Measurements from ENCODE around the gene TMEM209.

The TMEM209 gene

GRCh38 chr7:130196476-130196875 lies 8.7 kb downstream of the TMEM209 start (continued):
- no peak for TF ChIP-seq ZNF560 (tag by site-specific recombination; IDR thresholded peaks at IDR 0.05; ENCODE audit: borderline replicate concordance)
- TF ChIP-seq KLF8 (tag by site-specific recombination; IDR thresholded peaks at IDR 0.05): no peak
- TF ChIP-seq, protein P1, sequence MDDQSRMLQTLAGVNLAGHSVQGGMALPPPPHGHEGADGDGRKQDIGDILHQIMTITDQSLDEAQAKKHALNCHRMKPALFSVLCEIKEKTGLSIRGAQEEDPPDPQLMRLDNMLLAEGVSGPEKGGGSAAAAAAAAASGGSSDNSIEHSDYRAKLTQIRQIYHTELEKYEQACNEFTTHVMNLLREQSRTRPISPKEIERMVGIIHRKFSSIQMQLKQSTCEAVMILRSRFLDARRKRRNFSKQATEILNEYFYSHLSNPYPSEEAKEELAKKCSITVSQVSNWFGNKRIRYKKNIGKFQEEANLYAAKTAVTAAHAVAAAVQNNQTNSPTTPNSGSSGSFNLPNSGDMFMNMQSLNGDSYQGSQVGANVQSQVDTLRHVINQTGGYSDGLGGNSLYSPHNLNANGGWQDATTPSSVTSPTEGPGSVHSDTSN (CRISPR knock-in tag; IDR thresholded peaks at IDR 0.05): no peak
- TF ChIP-seq ZNF843 (tag by site-specific recombination; IDR thresholded peaks at IDR 0.05): no peak

- TF ChIP-seq, protein P2, sequence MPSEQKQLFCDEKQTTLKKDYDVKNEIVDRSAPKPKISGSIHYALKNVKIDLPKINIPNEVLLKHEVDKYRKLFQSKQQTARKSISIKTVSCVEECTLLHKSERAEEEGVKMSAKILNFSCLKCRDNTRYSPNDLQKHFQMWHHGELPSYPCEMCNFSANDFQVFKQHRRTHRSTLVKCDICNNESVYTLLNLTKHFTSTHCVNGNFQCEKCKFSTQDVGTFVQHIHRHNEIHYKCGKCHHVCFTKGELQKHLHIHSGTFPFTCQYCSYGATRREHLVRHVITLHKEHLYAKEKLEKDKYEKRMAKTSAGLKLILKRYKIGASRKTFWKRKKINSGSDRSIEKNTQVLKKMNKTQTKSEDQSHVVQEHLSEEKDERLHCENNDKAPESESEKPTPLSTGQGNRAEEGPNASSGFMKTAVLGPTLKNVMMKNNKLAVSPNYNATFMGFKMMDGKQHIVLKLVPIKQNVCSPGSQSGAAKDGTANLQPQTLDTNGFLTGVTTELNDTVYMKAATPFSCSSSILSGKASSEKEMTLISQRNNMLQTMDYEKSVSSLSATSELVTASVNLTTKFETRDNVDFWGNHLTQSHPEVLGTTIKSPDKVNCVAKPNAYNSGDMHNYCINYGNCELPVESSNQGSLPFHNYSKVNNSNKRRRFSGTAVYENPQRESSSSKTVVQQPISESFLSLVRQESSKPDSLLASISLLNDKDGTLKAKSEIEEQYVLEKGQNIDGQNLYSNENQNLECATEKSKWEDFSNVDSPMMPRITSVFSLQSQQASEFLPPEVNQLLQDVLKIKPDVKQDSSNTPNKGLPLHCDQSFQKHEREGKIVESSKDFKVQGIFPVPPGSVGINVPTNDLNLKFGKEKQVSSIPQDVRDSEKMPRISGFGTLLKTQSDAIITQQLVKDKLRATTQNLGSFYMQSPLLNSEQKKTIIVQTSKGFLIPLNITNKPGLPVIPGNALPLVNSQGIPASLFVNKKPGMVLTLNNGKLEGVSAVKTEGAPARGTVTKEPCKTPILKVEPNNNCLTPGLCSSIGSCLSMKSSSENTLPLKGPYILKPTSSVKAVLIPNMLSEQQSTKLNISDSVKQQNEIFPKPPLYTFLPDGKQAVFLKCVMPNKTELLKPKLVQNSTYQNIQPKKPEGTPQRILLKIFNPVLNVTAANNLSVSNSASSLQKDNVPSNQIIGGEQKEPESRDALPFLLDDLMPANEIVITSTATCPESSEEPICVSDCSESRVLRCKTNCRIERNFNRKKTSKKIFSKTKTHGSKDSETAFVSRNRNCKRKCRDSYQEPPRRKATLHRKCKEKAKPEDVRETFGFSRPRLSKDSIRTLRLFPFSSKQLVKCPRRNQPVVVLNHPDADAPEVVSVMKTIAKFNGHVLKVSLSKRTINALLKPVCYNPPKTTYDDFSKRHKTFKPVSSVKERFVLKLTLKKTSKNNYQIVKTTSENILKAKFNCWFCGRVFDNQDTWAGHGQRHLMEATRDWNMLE (tag by site-specific recombination; conservative IDR thresholded peaks at IDR 0.05; ENCODE audit: low read depth): no peak
- TF ChIP-seq ZNF549 (tag by site-specific recombination; IDR thresholded peaks at IDR 0.05) (no peak), ZNF266 (tag by site-specific recombination; IDR thresholded peaks at IDR 0.05; ENCODE audit: low read depth) (no peak), ZNF677 (tag by site-specific recombination; IDR thresholded peaks at IDR 0.05) (no peak), GLI4 (tag by site-specific recombination; IDR thresholded peaks at IDR 0.05) (no peak), ZBTB8A (tag by site-specific recombination; IDR thresholded peaks at IDR 0.05) (no peak), REPIN1 (tag by site-specific recombination; IDR thresholded peaks at IDR 0.05; ENCODE audit: low read depth) (no peak), KLF10 (tag by site-specific recombination; IDR thresholded peaks at IDR 0.05) (no peak), ZNF785 (tag by site-specific recombination; IDR thresholded peaks at IDR 0.05) (no peak), BCL6B (tag by site-specific recombination; IDR thresholded peaks at IDR 0.05) (no peak), ZNF366 (tag by site-specific recombination; conservative IDR thresholded peaks at IDR 0.05) (no peak), ZIC2 (tag by site-specific recombination; IDR thresholded peaks at IDR 0.05) (no peak), SP2 (tag by site-specific recombination; IDR thresholded peaks at IDR 0.05) (no peak), ZNF558 (tag by site-specific recombination; IDR thresholded peaks at IDR 0.05) (no peak), ZNF529 (tag by site-specific recombination; IDR thresholded peaks at IDR 0.05; ENCODE audit: insufficient replicate concordance) (no peak), ZNF544 (tag by site-specific recombination; IDR thresholded peaks at IDR 0.05) (no peak)
- TF ChIP-seq, protein P3, sequence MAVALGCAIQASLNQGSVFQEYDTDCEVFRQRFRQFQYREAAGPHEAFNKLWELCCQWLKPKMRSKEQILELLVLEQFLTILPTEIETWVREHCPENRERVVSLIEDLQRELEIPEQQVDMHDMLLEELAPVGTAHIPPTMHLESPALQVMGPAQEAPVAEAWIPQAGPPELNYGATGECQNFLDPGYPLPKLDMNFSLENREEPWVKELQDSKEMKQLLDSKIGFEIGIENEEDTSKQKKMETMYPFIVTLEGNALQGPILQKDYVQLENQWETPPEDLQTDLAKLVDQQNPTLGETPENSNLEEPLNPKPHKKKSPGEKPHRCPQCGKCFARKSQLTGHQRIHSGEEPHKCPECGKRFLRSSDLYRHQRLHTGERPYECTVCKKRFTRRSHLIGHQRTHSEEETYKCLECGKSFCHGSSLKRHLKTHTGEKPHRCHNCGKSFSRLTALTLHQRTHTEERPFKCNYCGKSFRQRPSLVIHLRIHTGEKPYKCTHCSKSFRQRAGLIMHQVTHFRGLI (tag by site-specific recombination; IDR thresholded peaks at IDR 0.05): no peak
- TF ChIP-seq, protein P4, sequence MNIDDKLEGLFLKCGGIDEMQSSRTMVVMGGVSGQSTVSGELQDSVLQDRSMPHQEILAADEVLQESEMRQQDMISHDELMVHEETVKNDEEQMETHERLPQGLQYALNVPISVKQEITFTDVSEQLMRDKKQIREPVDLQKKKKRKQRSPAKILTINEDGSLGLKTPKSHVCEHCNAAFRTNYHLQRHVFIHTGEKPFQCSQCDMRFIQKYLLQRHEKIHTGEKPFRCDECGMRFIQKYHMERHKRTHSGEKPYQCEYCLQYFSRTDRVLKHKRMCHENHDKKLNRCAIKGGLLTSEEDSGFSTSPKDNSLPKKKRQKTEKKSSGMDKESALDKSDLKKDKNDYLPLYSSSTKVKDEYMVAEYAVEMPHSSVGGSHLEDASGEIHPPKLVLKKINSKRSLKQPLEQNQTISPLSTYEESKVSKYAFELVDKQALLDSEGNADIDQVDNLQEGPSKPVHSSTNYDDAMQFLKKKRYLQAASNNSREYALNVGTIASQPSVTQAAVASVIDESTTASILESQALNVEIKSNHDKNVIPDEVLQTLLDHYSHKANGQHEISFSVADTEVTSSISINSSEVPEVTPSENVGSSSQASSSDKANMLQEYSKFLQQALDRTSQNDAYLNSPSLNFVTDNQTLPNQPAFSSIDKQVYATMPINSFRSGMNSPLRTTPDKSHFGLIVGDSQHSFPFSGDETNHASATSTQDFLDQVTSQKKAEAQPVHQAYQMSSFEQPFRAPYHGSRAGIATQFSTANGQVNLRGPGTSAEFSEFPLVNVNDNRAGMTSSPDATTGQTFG (tag by site-specific recombination; IDR thresholded peaks at IDR 0.05; ENCODE audit: borderline replicate concordance): no peak
- TF ChIP-seq, protein P5, sequence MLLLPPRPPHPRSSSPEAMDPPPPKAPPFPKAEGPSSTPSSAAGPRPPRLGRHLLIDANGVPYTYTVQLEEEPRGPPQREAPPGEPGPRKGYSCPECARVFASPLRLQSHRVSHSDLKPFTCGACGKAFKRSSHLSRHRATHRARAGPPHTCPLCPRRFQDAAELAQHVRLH (tag by site-specific recombination; IDR thresholded peaks at IDR 0.05): no peak
- ChIA-PET POLR2A (interaction anchor here (0.6 to 1.5 kb wide), 2 partner anchors 10 to 125 kb away, joined by 3 to 5 read pairs; partner anchors contain the start of genes KLHDC10 and TMEM209), CTCF (no interaction called here)
- Histone ChIP-seq H3K4me3 (ENCODE audit: low read depth, low read length) (no peak overlapping the region), H3K36me3 (ENCODE audit: control insufficient read depth in 2 of 2, insufficient read depth in 1 of 2, low read length in 2 of 2) (peaks cover 38 to 45% of the 10 kb centered on the region in 2 experiments), H3K4me1 (ENCODE audit: control insufficient read depth, insufficient read depth, low read length) (no peaks in the 10 kb centered on the region), H3K9me3 (ENCODE audit: control insufficient read depth, insufficient read depth, low read depth, low read length) (no peaks in the 10 kb centered on the region), H3K27ac (ENCODE audit: extremely low read depth, low read depth, low read length) (no peak overlapping the region)
Measured at GRCh38 chr7:130195396-130195795, 9.8 kb downstream of the TMEM209 start.
